T-helper 2 cell treated with Interferon-gamma antibody and Interleukin-4, amounts not matched to agents 5 μg/mL and 100 μg/mL, for 36 hours (primary cell): ENCODE data around the gene PKHD1.

ENCODE experiments used
- DNase-seq: peaks from one replicate; pipeline ENCODE4 v3.0.0; 2021; ENCODE audit warnings: low spot score
- H3K27ac Mint-ChIP-seq: one replicate; pipeline ENCODE4 v1.8.0; 2021; ENCODE audit warnings: mild to moderate bottlenecking, mixed read lengths
- H3K27me3 Mint-ChIP-seq: one replicate; pipeline ENCODE4 v1.8.0; 2021; ENCODE audit warnings: low read depth, mixed read lengths
- H3K36me3 Mint-ChIP-seq: one replicate; pipeline ENCODE4 v1.8.0; 2021; ENCODE audit warnings: low read depth, mixed read lengths
- H3K4me1 Mint-ChIP-seq: one replicate; pipeline ENCODE4 v1.8.0; 2021; ENCODE audit warnings: low read depth, mixed read lengths
- H3K4me3 Mint-ChIP-seq: one replicate; pipeline ENCODE4 v1.8.0; 2022; ENCODE audit warnings: mild to moderate bottlenecking, moderate library complexity, mixed read lengths
- H3K9me3 Mint-ChIP-seq: one replicate; pipeline ENCODE4 v1.8.0; 2021; ENCODE audit warnings: mixed read lengths

The PKHD1 gene

DNA sequence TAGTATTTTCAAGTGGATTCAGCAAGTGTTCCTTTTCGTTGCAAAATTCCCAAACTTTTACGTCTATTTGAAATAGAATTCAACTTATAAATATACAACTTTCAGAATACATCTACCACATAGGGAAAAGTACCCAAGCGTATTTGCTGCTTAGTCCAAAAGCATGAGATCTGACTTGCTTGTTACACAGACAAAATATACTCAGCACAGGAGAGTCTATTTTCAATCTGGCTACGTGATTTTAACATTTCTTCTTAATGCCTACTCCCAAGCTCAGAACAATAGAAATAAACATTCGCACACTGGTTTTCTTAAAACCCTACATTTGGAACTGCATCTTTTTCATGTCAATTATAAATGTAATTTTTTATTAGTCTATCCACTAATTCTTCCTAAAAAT, 672 bp downstream of the PKHD1 start:
- Mint-ChIP-seq H3K9me3 (no peaks in the 10 kb centered on the region), H3K27me3 (peaks cover 8% of the 10 kb centered on the region), H3K4me3 (no peak overlapping the region), H3K36me3 (no peaks in the 10 kb centered on the region), H3K27ac (no peak overlapping the region), H3K4me1 (no peaks in the 10 kb centered on the region)
- no peak for DNase-seq

DNA sequence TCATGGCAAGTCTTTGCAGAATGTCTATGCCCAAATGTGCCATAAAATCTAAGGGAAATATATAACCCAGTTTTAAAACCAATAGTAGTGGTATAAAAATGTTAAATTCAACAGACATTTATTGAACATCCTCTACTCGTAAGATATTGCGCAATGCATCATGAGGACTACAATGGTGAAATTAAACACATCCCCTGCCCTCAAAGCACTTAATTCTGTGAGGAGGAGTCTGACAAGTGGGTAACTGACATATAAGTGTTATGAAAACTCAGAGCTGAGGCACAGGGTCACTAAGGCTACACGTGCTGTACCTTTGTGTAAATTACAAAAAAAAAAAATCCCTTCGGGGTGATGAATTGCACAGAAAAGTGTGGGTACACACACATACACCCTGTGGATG, 6.2 kb downstream of the PKHD1 start:
- H3K27me3 Mint-ChIP-seq: peaks cover 15% of the 10 kb centered on the region
- H3K4me1 Mint-ChIP-seq: no peaks in the 10 kb centered on the region
- H3K4me3 Mint-ChIP-seq: no peak overlapping the region
- H3K9me3 Mint-ChIP-seq: no peaks in the 10 kb centered on the region
- no peak for DNase-seq
- H3K27ac Mint-ChIP-seq: no peak overlapping the region
- no peaks in the 10 kb centered on the region for H3K36me3 Mint-ChIP-seq

DNA sequence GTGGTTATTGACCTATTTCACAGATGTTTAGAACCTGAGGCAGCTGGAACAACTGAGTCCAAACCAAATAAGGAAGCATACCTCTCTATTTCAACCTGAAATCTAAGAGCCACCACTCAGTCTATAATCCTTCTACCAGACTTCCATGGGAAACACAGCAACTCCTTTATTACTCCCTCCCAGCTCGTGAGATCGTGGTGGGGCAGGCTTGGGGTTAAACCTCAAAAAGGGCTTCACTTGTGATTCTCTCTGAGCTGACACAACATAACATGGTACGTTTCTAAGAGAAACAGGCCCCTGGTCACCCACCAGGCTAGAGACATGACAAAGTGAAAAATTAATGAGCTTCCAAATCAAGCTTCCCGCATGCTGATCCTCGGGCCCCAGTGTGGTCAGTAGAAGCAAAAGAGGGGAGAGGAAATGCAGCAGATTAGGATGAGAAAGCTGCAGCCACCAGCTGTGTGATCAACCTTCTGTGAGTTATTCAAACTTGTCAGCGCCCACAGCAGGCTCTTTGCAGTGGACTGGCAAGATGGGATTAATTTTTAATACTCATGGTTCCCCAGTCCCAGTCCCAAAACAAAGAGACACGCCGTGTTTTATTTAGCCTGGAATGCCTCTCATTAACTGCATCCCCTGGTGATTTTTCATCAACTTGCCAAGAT, 9.3 kb downstream of the PKHD1 start:
- no peak overlapping the region for H3K4me3 Mint-ChIP-seq
- no peak for DNase-seq
- H3K9me3 Mint-ChIP-seq: no peaks in the 10 kb centered on the region
- peaks cover 17% of the 10 kb centered on the region for H3K27me3 Mint-ChIP-seq
- H3K36me3 Mint-ChIP-seq: no peaks in the 10 kb centered on the region
- no peak overlapping the region for H3K27ac Mint-ChIP-seq
- H3K4me1 Mint-ChIP-seq: no peaks in the 10 kb centered on the region

DNA sequence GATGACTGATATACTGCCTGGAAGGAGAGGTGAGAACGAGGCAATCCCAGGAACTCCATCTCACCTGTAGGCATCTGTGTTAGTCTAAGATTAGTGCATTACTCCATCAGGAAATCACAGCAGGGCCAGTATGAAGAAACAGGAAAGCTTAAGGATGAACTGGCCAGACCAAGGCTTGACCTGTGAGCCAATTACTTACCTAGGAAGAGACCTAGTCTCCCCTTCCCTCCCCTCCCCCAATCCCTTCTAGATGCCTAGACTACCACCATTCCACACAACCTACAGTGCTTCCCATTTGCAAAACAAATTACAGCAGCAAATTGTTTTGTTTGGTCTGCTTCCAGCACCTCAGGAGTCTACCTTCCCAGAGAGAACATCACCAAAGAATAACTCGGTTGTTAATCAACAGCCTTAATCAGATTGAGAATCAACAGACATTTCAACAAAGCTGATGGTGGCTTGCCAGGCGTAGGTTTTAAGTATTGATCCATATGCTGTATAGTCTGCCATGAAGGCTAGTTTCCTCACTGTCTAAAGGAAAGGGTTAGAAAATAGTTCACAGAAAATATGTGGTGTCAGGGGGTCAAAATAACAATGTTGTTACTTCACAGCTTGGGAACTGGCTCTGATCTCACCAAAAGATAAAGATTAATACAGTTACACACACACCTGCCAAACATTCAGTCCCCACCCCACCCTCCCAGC, 10.1 kb downstream of the PKHD1 start:
- H3K9me3 Mint-ChIP-seq: no peaks in the 10 kb centered on the region
- no peak overlapping the region for H3K4me3 Mint-ChIP-seq
- H3K27me3 Mint-ChIP-seq: peaks cover 20% of the 10 kb centered on the region
- no peak for DNase-seq
- no peaks in the 10 kb centered on the region for H3K4me1 Mint-ChIP-seq
- no peak overlapping the region for H3K27ac Mint-ChIP-seq
- no peaks in the 10 kb centered on the region for H3K36me3 Mint-ChIP-seq

DNA sequence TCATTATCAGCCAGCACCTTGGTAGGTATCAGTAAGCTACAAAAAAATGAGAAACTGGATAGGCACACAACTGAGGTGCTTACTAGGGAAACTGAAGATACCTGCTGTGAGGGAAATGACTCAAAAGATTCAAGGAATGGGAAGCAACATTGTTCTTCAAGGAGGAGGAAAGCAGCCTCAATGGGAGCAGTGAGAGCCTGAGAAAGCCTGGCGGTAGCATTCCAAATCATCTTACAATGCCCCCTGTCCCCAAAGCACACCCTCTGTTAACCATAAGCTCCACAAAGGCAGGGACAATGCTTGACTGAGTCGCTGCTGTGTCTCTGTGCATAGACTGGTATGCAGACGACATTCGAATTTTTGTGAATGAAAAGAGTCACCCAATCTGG, 10.6 kb downstream of the PKHD1 start:
- Mint-ChIP-seq H3K4me3 (no peak overlapping the region), H3K27ac (no peak overlapping the region), H3K4me1 (no peaks in the 10 kb centered on the region), H3K27me3 (peaks cover 22% of the 10 kb centered on the region), H3K36me3 (no peaks in the 10 kb centered on the region), H3K9me3 (no peaks in the 10 kb centered on the region)
- no peak for DNase-seq

DNA sequence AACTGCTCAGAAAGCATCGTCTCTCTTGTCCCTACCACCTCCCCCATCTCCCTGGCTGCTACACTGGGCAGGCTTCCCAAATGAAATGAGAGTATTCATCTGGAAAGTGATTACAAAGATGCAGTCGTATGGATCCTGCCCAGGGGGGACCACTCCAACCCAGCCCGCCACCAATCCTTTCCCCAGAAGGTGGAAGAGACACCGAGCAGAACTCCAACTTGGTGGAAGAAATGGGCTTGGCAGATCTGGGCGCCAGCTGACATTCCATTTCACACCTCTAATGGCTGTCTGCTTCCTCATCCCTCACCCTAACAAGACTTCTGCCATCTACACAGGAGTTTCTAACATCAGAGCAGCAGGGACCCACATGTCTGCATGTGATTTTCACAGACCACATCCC, 12.7 kb downstream of the PKHD1 start:
- Mint-ChIP-seq H3K9me3 (no peaks in the 10 kb centered on the region), H3K27ac (no peak overlapping the region), H3K4me3 (no peak overlapping the region), H3K4me1 (no peaks in the 10 kb centered on the region), H3K27me3 (peaks cover 22% of the 10 kb centered on the region), H3K36me3 (no peaks in the 10 kb centered on the region)
- DNase-seq: no peak

DNA sequence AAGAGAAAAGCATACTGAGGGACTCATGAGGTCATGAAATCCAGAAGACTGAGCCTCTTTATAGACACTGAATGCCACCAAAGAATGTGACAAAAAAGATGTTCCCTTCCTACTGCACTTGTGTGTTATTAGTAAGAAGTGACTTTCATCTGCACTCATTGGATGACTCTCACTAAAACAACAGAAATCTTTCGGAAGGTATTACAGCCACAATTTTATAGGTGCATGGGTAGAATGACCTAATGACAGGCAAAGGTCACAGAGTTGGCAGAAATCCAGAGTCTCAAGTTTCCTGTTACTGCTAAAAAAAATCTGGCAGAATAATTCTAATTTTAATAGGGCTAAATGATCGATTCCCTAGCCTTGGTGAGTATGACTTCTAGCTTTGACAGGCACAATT, 13.3 kb downstream of the PKHD1 start:
- no peak for DNase-seq
- Mint-ChIP-seq H3K4me1 (no peaks in the 10 kb centered on the region), H3K36me3 (no peaks in the 10 kb centered on the region), H3K27me3 (peaks cover 22% of the 10 kb centered on the region), H3K9me3 (no peaks in the 10 kb centered on the region), H3K4me3 (no peak overlapping the region), H3K27ac (no peak overlapping the region)

DNA sequence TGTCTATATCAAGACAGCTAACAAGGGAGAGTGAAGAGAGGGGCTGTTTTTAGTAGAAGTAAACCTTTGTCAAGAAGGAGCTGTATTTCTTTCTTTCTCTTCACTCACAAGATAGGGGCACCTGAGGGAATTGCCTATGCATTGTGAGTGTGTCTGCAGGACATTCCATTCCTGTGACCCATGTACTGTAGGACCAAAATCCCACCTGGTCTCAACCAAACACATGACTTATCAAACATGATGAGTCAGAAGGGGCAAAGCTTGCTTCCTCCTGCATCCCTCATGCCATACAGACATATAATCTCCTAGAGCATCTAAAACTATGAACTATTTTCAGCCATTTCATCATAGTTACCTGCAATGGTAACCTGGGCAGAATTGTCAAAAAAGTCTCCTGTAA, 21.8 kb downstream of the PKHD1 start:
- DNase-seq: no peak
- H3K4me1 Mint-ChIP-seq: peaks cover 9% of the 10 kb centered on the region
- peaks cover 25% of the 10 kb centered on the region for H3K27me3 Mint-ChIP-seq

DNA sequence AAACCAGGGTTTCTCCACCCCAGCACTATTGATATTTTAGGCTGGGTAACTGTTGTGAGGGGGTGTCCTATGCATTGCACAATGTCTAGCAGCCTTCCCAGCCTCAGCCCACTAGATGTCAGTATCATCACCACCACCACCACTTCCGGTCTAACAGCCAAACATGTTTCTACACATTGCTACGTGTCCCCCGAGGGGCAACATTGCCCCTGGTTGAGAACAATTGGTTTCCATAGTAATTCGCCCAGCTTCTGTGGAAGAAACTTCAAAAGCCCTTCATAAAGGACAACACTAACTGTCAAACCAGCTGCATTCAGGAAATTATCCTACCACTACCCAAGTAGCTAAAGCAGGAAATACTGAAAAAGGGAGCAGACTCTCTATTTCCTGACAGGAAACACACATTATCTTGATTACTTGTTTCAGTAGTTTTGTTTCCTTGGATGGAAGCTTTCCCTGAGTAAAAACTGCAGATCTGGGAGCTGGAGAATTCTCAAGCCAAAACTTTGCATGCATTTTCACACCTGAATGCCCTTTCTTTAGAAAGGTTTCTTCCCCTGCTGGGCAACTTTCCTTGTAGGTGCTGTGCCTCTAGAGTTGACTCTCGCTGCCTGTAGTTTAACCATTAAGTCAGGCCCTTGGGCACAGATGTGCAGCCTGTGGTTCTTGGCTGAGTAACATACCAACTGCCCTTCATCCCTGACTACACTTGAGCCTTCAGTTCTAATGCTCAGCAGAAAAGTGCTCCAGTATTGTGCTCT, 23.6 kb downstream of the PKHD1 start:
- H3K36me3 Mint-ChIP-seq: no peaks in the 10 kb centered on the region
- no peaks in the 10 kb centered on the region for H3K9me3 Mint-ChIP-seq
- H3K27ac Mint-ChIP-seq: peak overlapping the region; percentile 81
- H3K27me3 Mint-ChIP-seq: peaks cover 29% of the 10 kb centered on the region
- peaks cover 9% of the 10 kb centered on the region for H3K4me1 Mint-ChIP-seq
- peak overlapping the region; percentile 73 for H3K4me3 Mint-ChIP-seq
- DNase-seq: peak; percentile 59

More for the DNA sequence above, 21.8 kb downstream of the PKHD1 start:
- Mint-ChIP-seq H3K27ac (no peak overlapping the region), H3K4me3 (no peak overlapping the region), H3K9me3 (no peaks in the 10 kb centered on the region), H3K36me3 (no peaks in the 10 kb centered on the region)

DNA sequence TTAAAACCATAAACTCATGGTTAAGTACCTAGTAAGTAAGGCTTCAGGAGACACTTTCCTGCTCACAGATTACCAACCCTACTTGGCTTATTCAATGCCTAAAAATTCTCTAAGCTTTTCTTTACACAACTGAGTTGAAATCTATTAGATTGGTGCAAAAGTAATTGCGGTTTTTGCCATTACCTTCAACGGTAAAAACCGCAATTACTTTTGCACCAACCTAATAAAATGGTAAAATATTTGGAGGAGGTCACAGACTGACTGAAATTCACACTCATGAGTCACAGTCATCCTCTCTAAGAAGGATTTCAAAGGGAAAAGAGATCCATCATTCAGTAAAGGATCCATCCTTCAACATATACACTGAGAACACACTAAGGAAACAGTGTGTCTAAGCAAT, 25.9 kb downstream of the PKHD1 start:
- Mint-ChIP-seq H3K4me3 (no peak overlapping the region), H3K9me3 (no peaks in the 10 kb centered on the region), H3K36me3 (no peaks in the 10 kb centered on the region), H3K27ac (no peak overlapping the region), H3K4me1 (peaks cover 9% of the 10 kb centered on the region), H3K27me3 (peaks cover 18% of the 10 kb centered on the region)
- no peak for DNase-seq

DNA sequence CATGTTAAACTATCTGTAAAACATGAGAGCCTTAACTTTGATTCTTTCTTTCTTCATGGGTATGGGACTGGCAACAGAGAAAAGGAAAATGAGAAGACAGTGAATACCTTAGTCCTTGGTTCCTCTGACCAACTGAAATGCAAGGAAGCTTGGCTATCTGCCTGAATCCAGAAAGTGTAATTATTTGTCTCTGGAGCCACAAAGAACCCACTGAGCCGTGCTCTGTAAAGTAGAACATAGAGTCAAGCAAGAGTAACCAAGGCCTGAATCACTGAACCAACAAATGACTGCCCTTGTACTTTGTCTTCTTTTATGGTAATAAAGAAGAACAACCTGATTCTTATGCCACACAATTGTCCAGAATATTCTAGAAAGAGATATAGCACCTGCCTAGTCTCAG, 27.6 kb downstream of the PKHD1 start:
- DNase-seq: no peak
- Mint-ChIP-seq H3K27ac (no peak overlapping the region), H3K4me1 (peaks cover 9% of the 10 kb centered on the region), H3K4me3 (no peak overlapping the region), H3K36me3 (no peaks in the 10 kb centered on the region), H3K27me3 (peaks cover 13% of the 10 kb centered on the region), H3K9me3 (no peaks in the 10 kb centered on the region)

DNA sequence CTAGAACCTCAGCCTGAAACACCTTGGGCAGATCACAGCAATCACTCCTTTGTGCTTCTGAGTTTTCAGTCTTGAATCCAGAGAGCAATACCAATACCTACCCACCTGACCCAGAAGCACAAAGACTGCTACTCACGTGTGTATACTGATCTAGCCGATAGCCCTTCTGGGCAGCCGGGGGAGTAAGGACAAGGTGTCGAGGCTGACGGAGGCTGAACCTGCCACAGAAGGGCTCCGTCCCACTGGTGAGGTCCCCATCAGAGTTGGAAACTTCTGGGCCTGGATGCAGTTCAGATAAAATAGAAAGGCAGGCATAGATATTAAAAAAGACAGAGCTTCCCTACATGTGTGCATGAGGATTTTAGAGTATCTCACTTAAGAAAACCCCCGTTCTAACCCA, 32.0 kb downstream of the PKHD1 start:
- Mint-ChIP-seq H3K36me3 (no peaks in the 10 kb centered on the region), H3K27me3 (peaks cover 16% of the 10 kb centered on the region), H3K4me3 (no peak overlapping the region), H3K4me1 (no peaks in the 10 kb centered on the region), H3K27ac (no peak overlapping the region), H3K9me3 (no peaks in the 10 kb centered on the region)
- DNase-seq: no peak

DNA sequence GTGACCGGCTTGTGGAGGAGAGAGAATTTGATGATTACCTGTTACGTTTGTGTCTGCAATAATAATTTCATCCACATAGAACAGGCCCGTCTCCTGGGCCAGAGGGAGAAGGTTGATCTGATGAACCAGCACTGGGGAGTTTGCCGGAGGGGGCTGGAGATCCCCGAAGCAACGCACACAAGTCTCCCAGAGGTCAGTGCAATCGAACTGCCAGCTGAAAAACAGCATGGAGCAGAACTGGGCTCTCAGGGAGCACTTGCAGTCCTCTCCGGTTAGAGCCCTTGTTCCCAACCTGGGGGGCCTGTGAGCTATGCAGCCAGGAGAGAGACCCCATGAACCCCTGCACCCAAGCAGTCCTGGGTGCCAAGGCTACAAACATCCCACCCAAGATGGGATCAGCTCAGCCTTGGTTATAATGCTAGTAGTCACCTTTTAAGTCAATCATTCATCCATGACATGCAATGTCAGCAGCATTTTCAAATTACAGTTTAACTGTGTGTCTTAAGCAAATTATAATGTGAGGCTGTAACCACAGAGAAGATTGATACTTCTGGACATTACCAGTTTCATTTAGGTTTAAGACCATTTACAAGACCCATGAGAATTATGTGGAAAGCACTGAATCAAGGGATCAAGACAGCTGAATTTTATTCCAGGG, 34.2 kb downstream of the PKHD1 start:
- DNase-seq: no peak
- H3K4me3 Mint-ChIP-seq: no peak overlapping the region
- H3K36me3 Mint-ChIP-seq: no peaks in the 10 kb centered on the region
- H3K27me3 Mint-ChIP-seq: peaks cover 10% of the 10 kb centered on the region
- H3K4me1 Mint-ChIP-seq: no peaks in the 10 kb centered on the region
- H3K9me3 Mint-ChIP-seq: no peaks in the 10 kb centered on the region
- H3K27ac Mint-ChIP-seq: no peak overlapping the region

DNA sequence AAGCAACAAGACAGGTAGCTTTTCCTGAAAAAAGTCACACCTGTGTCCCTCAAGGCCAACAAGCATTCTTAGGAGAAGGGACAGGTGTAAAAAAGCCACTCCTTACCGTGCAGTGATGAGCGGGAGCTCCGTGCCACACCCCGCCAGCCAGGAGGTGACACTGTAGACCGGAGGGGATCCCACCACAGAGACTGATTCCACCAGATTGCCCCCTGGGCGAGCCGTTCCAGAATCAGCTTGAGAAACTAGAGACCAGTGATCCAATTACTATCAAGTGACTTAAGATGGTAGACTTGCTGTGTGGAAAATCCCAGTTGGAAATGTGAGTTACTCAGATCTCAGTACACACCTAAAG, 37.4 kb downstream of the PKHD1 start:
- H3K9me3 Mint-ChIP-seq: no peaks in the 10 kb centered on the region

More for the DNA sequence above, 37.4 kb downstream of the PKHD1 start:
- Mint-ChIP-seq H3K27ac (no peak overlapping the region), H3K4me1 (no peaks in the 10 kb centered on the region), H3K36me3 (no peaks in the 10 kb centered on the region), H3K4me3 (no peak overlapping the region), H3K27me3 (peaks cover 16% of the 10 kb centered on the region)
- no peak for DNase-seq
